ENCODE results near the gene EPDR1. TPM values are rescaled to one million over a fixed set of nuclear protein-coding genes. Genes with fewer than 3 reads are reported as not detected.

EPDR1 gene
- total and polyA plus RNA-seq, 2 of the 4 experiments (the other 2 are of a cell fraction), result under 0.01 to 0.09 TPM

- no peaks in the 10 kb centered on the region for H3K79me1 ChIP-seq (ENCODE audit: low read depth in 1 of 2, low read length in 2 of 2)
- DNase-seq, result no peak
- no peak overlapping the region for H2AK5ac ChIP-seq (ENCODE audit: low read depth, low read length)
- ChIA-PET CTCF (no interaction called here), POLR2A (ENCODE audit: unreplicated experiment) (no interaction called here)
- H3K14ac ChIP-seq (replicated peaks; ENCODE audit: low read depth, low read length), result no peak overlapping the region
- TF ChIP-seq NFE2L2 (IDR thresholded peaks at IDR 0.05; ENCODE audit: low read depth, low read length) (no peak), RAD21 (IDR thresholded peaks at IDR 0.05; ENCODE audit: low read length) (no peak), SMC3 (IDR thresholded peaks at IDR 0.05; ENCODE audit: low read depth, low read length) (no peak), FOS (IDR thresholded peaks at IDR 0.05; ENCODE audit: low read depth, low read length) (no peak), BHLHE40 (IDR thresholded peaks at IDR 0.05; ENCODE audit: low read depth, low read length) (no peak), RFX5 (IDR thresholded peaks at IDR 0.05; ENCODE audit: low read depth, low read length) (no peak), CEBPB (IDR thresholded peaks at IDR 0.05; ENCODE audit: low read depth, low read length) (no peak), MAZ (IDR thresholded peaks at IDR 0.05; ENCODE audit: borderline replicate concordance, low read depth, low read length) (no peak), MAFK (IDR thresholded peaks at IDR 0.05; ENCODE audit: low read depth, low read length) (no peak), ELK1 (IDR thresholded peaks at IDR 0.05; ENCODE audit: borderline replicate concordance, low read depth, low read length) (no peak), CHD1 (IDR thresholded peaks at IDR 0.05; ENCODE audit: low read depth, low read length) (no peak), POLR2A (IDR thresholded peaks at IDR 0.05; ENCODE audit: low read depth, low read length) (no peak), RCOR1 (IDR thresholded peaks at IDR 0.05; ENCODE audit: insufficient replicate concordance, low read length) (no peak)
- H3K23ac ChIP-seq (ENCODE audit: low read depth, low read length), result no peak overlapping the region
- no peak overlapping the region for H2AK9ac ChIP-seq (replicated peaks; ENCODE audit: low read depth, low read length, poor library complexity)
- no peak overlapping the region for H4K5ac ChIP-seq (ENCODE audit: low read depth, low read length)
- no peaks in the 10 kb centered on the region for H3K36me3 ChIP-seq (ENCODE audit: control insufficient read depth, insufficient read depth, low read length)
- no peak overlapping the region for H2BK15ac ChIP-seq (ENCODE audit: low read depth, low read length)
- no peak overlapping the region for H3K4me2 ChIP-seq (ENCODE audit: low read depth, low read length)
- no peaks in the 10 kb centered on the region for H4K20me1 ChIP-seq (ENCODE audit: insufficient read depth, low read length)
- H2BK5ac ChIP-seq (ENCODE audit: low read depth, low read length, poor library complexity, severe bottlenecking), result no peak overlapping the region
- no peak overlapping the region for H2AFZ ChIP-seq (replicated peaks; ENCODE audit: low read length, poor library complexity)
- H3K18ac ChIP-seq (ENCODE audit: low read depth, low read length), result no peak overlapping the region
- H3K27ac ChIP-seq (ENCODE audit: insufficient read depth, low read length), result no peak overlapping the region
- no peak overlapping the region for H3K9ac ChIP-seq (ENCODE audit: low read depth, low read length)
- no peak overlapping the region for H4K91ac ChIP-seq (ENCODE audit: insufficient read depth, low read depth, low read length)
- H3K4ac ChIP-seq (ENCODE audit: low read depth, low read length), result no peak overlapping the region
- no peak overlapping the region for H3K56ac ChIP-seq (ENCODE audit: extremely low read depth, insufficient read depth, low read length)
- no TSS peak for BruUV-seq (replicated peaks)
- intact Hi-C loops (cut with micrococcal nuclease), result no loop called here
- H3K9me1 ChIP-seq (ENCODE audit: insufficient read depth, low read length), result no peaks in the 10 kb centered on the region
- no peak overlapping the region for H2BK120ac ChIP-seq (ENCODE audit: low read depth, low read length)
- WGBS, 2 experiments (ENCODE audit: extremely low coverage in 2 of 2, insufficient read length in 1 of 2), result 50% methylated on average over 1 of the region's 5 CpGs; no CpG with 5 or more reads in 1 of the 2 experiments
- H2BK20ac ChIP-seq (ENCODE audit: low read depth, low read length), result no peak overlapping the region
- dilution Hi-C loops (cut with HindIII; ENCODE audit: low sequenced_read_pairs, unreplicated experiment), result no loop called here
- no peaks in the 10 kb centered on the region for H3K27me3 ChIP-seq (ENCODE audit: control insufficient read depth, insufficient read depth, low read length)
- in situ Hi-C loops (cut with MboI; ENCODE audit: low sequenced_read_pairs), result no loop called here
- no peak overlapping the region for H3K4me3 ChIP-seq (ENCODE audit: insufficient read depth, low read depth, low read length)
- no peaks in the 10 kb centered on the region for H3K4me1 ChIP-seq (ENCODE audit: control insufficient read depth, insufficient read depth, low read length)
- peaks cover 4% of the 10 kb centered on the region; the same call in 1 of the 2 replicates for H3K9me3 ChIP-seq (ENCODE audit: control insufficient read depth, insufficient read depth, low read length)
- H4K8ac ChIP-seq (ENCODE audit: low read depth in 2 of 2, low read length in 2 of 2), result no peak overlapping the region
- no peak for ATAC-seq (ENCODE audit: low read depth)
These were observed 9.9 kb downstream of the EPDR1 start for GRCh38 chr7:37930226-37930948.
